Measurements from ENCODE around the gene PTPRN. TPM values are rescaled to one million over a fixed set of nuclear protein-coding genes. Genes with fewer than 3 reads are reported as not detected.

The PTPRN gene
- total and polyA plus RNA-seq, 9 of the 15 experiments (the other 6 are each of a cell fraction or from before 2014, with no cell fraction given), result 0.15 to 2.4 (median 0.43) TPM; not detected in 1

DNA sequence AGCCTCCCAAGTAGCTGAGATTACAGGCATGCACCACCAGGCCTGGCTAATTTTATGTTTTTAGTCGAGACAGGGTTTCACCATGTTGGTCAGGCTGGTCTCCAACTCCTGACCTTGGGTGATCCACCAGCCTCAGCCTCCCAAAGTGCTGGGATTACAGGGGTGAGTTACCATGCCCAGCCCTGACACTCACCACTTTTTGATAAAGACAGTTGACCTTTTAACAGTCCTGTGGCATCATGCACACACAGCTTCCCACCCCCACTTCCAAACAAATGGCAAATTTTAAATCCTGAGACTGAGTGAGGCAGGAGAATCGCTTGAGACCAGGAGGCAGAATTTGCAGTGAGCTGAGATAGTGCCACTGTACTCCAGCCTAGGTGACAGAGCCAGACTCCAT, 36.2 kb downstream of the PTPRN start:
- TF ChIP-seq JUND (IDR thresholded peaks at IDR 0.05; ENCODE audit: borderline replicate concordance, low read depth, low read length), result 0 out of 2 replicates have a peak, but pooled peaks have one; percentile 18
- TF ChIP-seq JUND (tag; IDR thresholded peaks at IDR 0.05; ENCODE audit: borderline replicate concordance, low read depth, low read length), result no peak
- no peak for TF ChIP-seq XRCC3 (IDR thresholded peaks at IDR 0.05)
- no peak for TF ChIP-seq ETV1 (tag; conservative IDR thresholded peaks at IDR 0.05; ENCODE audit: low read depth)
- TF ChIP-seq FOSL1 (tag; conservative IDR thresholded peaks at IDR 0.05), result peak; percentile 33; the same call in 1 of the 2 replicates
- no peak for TF ChIP-seq BRD9 (IDR thresholded peaks at IDR 0.05; ENCODE audit: low read depth, partially characterized antibody)
- 0 out of 2 replicates have a peak, but pooled peaks have one; percentile 18 for TF ChIP-seq DPF2 (IDR thresholded peaks at IDR 0.05)
- TF ChIP-seq CBFA2T2 (conservative IDR thresholded peaks at IDR 0.05), result peak; percentile 32; the same call in 1 of the 2 replicates
- TF ChIP-seq ETS2 (tag; IDR thresholded peaks at IDR 0.05; ENCODE audit: borderline replicate concordance, poor library complexity, severe bottlenecking), result no peak
- peak; percentile 27 to 48; a peak in 1 of 4 replicates for TF ChIP-seq KDM1A (IDR thresholded peaks at IDR 0.05)
- TF ChIP-seq, protein P1, sequence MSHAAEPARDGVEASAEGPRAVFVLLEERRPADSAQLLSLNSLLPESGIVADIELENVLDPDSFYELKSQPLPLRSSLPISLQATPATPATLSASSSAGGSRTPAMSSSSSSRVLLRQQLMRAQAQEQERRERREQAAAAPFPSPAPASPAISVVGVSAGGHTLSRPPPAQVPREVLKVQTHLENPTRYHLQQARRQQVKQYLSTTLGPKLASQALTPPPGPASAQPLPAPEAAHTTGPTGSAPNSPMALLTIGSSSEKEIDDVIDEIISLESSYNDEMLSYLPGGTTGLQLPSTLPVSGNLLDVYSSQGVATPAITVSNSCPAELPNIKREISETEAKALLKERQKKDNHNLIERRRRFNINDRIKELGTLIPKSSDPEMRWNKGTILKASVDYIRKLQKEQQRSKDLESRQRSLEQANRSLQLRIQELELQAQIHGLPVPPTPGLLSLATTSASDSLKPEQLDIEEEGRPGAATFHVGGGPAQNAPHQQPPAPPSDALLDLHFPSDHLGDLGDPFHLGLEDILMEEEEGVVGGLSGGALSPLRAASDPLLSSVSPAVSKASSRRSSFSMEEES (CRISPR knock-in tag; IDR thresholded peaks at IDR 0.05), result no peak
- TF ChIP-seq ARID1B (IDR thresholded peaks at IDR 0.05), result peak; percentile 26; the same call in 1 of the 2 replicates
- TF ChIP-seq, protein P2, sequence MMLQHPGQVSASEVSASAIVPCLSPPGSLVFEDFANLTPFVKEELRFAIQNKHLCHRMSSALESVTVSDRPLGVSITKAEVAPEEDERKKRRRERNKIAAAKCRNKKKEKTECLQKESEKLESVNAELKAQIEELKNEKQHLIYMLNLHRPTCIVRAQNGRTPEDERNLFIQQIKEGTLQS (IDR thresholded peaks at IDR 0.05), result peak; percentile 64
- TF ChIP-seq, protein P2 (CRISPR knock-in tag; conservative IDR thresholded peaks at IDR 0.05), result no peak
- TF ChIP-seq CBFA2T3 (IDR thresholded peaks at IDR 0.05), result peak; percentile 59
- Histone ChIP-seq H3K4me3 (no peak overlapping the region), H3K4me1 (replicated peaks in 1 of 2; ENCODE audit: control insufficient read depth in 2 of 2, insufficient read depth in 2 of 2, low read length in 2 of 2) (peaks cover 9 to 12% of the 10 kb centered on the region in 2 experiments), H3K9me3 (replicated peaks; ENCODE audit: control insufficient read depth, insufficient read depth, low read depth, low read length) (no peaks in the 10 kb centered on the region), H3K9me1 (ENCODE audit: control insufficient read depth, insufficient read depth, low read length) (no peaks in the 10 kb centered on the region), H2AFZ (ENCODE audit: low read depth, low read length) (no peak overlapping the region), H3K27me3 (ENCODE audit: control insufficient read depth in 2 of 2, insufficient read depth in 2 of 2, low read length in 2 of 2) (no peaks in the 10 kb centered on the region), H3K27ac (ENCODE audit: extremely low read depth, low read depth, low read length) (no peak overlapping the region), H3K79me2 (ENCODE audit: control insufficient read depth, insufficient read depth, low read length) (no peaks in the 10 kb centered on the region), H4K20me1 (replicated peaks; ENCODE audit: control insufficient read depth, insufficient read depth, low read length) (no peaks in the 10 kb centered on the region), H3K9ac (ENCODE audit: insufficient read depth in 1 of 2, low read depth in 2 of 2, low read length in 2 of 2) (no peak overlapping the region), H3K4me2 (ENCODE audit: insufficient read depth, low read length) (no peak overlapping the region), H3K36me3 (ENCODE audit: control insufficient read depth, insufficient read depth, low read length) (no peaks in the 10 kb centered on the region)
- ChIA-PET POLR2A (interaction anchor here (0.5 to 0.8 kb wide), 4 partner anchors 9 to 232 kb away, joined by 3 to 5 read pairs (median 4); no protein-coding TSS in a partner anchor), CTCF (ENCODE audit: low intra/inter-chr PET ratio) (no interaction called here)
- ATAC-seq (no peak), FAIRE-seq (no peak), DNase-seq (ENCODE audit: extremely low read depth in 1 of 4, low spot score in 3 of 4) (no peak)
- BruUV-seq (replicated peaks), result no TSS peak
- intact Hi-C loops (cut with micrococcal nuclease), result no loop called here
- in situ Hi-C loops (cut with MboI), result no loop called here
- 10% methylated on average over 2 of the region's 2 CpGs for WGBS (ENCODE audit: insufficient coverage, low coverage, missing lambda C conversion rate)
